ENCODE measurements around the gene CDC42BPG.

- TF ChIP-seq GATA3 (IDR thresholded peaks at IDR 0.05; ENCODE audit: low read depth, low read length): no peak
- no peak for TF ChIP-seq GATA2 (IDR thresholded peaks at IDR 0.05; ENCODE audit: low read depth, low read length)
Measured at GRCh38 chr11:64878494-64879243, 34.2 kb upstream of the CDC42BPG start, which contains the start of gene EHD1.

Data from SH-SY5Y (cell line).